HepG2 (cell line): Measurements from ENCODE around the gene FNDC10. TPM values are rescaled to one million over a fixed set of nuclear protein-coding genes. Genes with fewer than 3 reads are reported as not detected.

Source experiments
- GPN1 ChIP-seq: sonication (generic); formaldehyde crosslinking; IDR thresholded peaks from 2 replicates; pipeline ENCODE4 v1.5.1; 2020; ENCODE audit warnings: missing genetic modification reagents, borderline replicate concordance
- NCOA5 ChIP-seq: sonication (generic); formaldehyde crosslinking; IDR thresholded peaks from 2 replicates; pipeline ENCODE4 v1.4.0; 2020; ENCODE audit warnings: missing genetic modification reagents
- PHF20 ChIP-seq: sonication (generic); formaldehyde crosslinking; IDR thresholded peaks from 2 replicates; pipeline ENCODE4 v1.5.0; 2020; ENCODE audit warnings: mild to moderate bottlenecking, missing genetic modification reagents
- SRSF4 ChIP-seq: fragments of 200-400 bp; formaldehyde crosslinking; IDR thresholded peaks from one replicate; pipeline ENCODE4 v1.6.1; 2018; ENCODE audit warnings: mild to moderate bottlenecking, low read depth, low read length, moderate library complexity; ENCODE audit not compliant: poor library complexity, severe bottlenecking
- YEATS2 ChIP-seq: sonication (generic); formaldehyde crosslinking; IDR thresholded peaks from 2 replicates; pipeline ENCODE4 v1.4.0; 2020; ENCODE audit warnings: missing genetic modification reagents, borderline replicate concordance
- ZBTB21 ChIP-seq: sonication (generic); formaldehyde crosslinking; IDR thresholded peaks from 2 replicates; pipeline ENCODE4 v1.4.0; 2020; ENCODE audit warnings: missing genetic modification reagents
- ZFP41 ChIP-seq: sonication (generic); formaldehyde crosslinking; IDR thresholded peaks from 2 replicates; pipeline ENCODE4 v1.4.0; 2020; ENCODE audit warnings: mild to moderate bottlenecking, missing genetic modification reagents, borderline replicate concordance
- ZNF20 ChIP-seq: sonication (generic); formaldehyde crosslinking; IDR thresholded peaks from 2 replicates; pipeline ENCODE4 v1.4.0; 2020; ENCODE audit warnings: mild to moderate bottlenecking, moderate library complexity, missing genetic modification reagents
- ZNF296 ChIP-seq: sonication (generic); formaldehyde crosslinking; conservative IDR thresholded peaks from 2 replicates; pipeline ENCODE4 v1.5.0; 2020; ENCODE audit warnings: mild to moderate bottlenecking, missing genetic modification reagents
- ZNF326 ChIP-seq: sonication (generic); formaldehyde crosslinking; IDR thresholded peaks from 2 replicates; pipeline ENCODE4 v1.4.0; 2020; ENCODE audit warnings: missing genetic modification reagents, borderline replicate concordance
- ZNF549 ChIP-seq: sonication (generic); formaldehyde crosslinking; IDR thresholded peaks from 2 replicates; pipeline ENCODE4 v1.5.0; 2020; ENCODE audit warnings: missing genetic modification reagents
- polyA plus RNA-seq, 8 experiments: library from polyadenylated mRNA; depleted of rRNA in 3 of 8; stranded (reverse) in 7 of 8; unstranded in 1 of 8; fragments of >200 nt; fragmentation: Illumina TruSeq in 4 of 8; extraction: Trizol in 4 of 8; gene quantifications; 2 replicates each; pipeline versions ENCODE4 v1.2.1 to v1.2.3, GENCODE V29; 2011 to 2016; ENCODE audit warnings: low read depth in 4 of 8, missing spikeins in 1 of 8, mixed read lengths in 1 of 8; ENCODE audit not compliant: insufficient read depth in 1 of 8
- total RNA-seq, 5 experiments: library from RNA; depleted of rRNA; stranded (reverse); fragments of >200 nt; fragmentation: Illumina TruSeq; extraction: Trizol; gene quantifications; 2 replicates each; pipeline ENCODE4 v1.2.3, GENCODE V29; 2016; ENCODE audit warnings: low read depth in 1 of 5
- TF ChIP-seq, protein P1 (sequence below): sonication (generic); formaldehyde crosslinking; IDR thresholded peaks from 2 replicates; pipeline ENCODE4 v1.9.0; 2022; ENCODE audit warnings: low read depth, missing genetic modification reagents
- TF ChIP-seq, protein P2 (sequence below): sonication (generic); formaldehyde crosslinking; IDR thresholded peaks from 2 replicates; pipeline ENCODE4 v1.5.0; 2020; ENCODE audit warnings: missing genetic modification reagents, mild to moderate bottlenecking, borderline replicate concordance
- TF ChIP-seq, protein P3 (sequence below): sonication (generic); formaldehyde crosslinking; IDR thresholded peaks from 2 replicates; pipeline ENCODE4 v1.5.0; 2020; ENCODE audit warnings: missing genetic modification reagents
- TF ChIP-seq, protein P4 (sequence below): IDR thresholded peaks from 2 replicates; pipeline ENCODE4 v1.6.1; 2012; ENCODE audit warnings: low read length, improper control_type of control experiment
- TF ChIP-seq, protein P5 (sequence below): sonication (generic); formaldehyde crosslinking; IDR thresholded peaks from 2 replicates; pipeline ENCODE4 v1.8.0; 2022; ENCODE audit warnings: mild to moderate bottlenecking, missing genetic modification reagents; ENCODE audit not compliant: insufficient replicate concordance
- TF ChIP-seq, protein P6 (sequence below): sonication (generic); formaldehyde crosslinking; conservative IDR thresholded peaks from 2 replicates; pipeline ENCODE4 v1.4.0; 2020; ENCODE audit warnings: missing genetic modification reagents

FNDC10 gene
- total and polyA plus RNA-seq, 2 of the 13 experiments (the other 11 are each of a cell fraction or from before 2014, with no cell fraction given), result 2.2 to 2.5 TPM

DNA sequence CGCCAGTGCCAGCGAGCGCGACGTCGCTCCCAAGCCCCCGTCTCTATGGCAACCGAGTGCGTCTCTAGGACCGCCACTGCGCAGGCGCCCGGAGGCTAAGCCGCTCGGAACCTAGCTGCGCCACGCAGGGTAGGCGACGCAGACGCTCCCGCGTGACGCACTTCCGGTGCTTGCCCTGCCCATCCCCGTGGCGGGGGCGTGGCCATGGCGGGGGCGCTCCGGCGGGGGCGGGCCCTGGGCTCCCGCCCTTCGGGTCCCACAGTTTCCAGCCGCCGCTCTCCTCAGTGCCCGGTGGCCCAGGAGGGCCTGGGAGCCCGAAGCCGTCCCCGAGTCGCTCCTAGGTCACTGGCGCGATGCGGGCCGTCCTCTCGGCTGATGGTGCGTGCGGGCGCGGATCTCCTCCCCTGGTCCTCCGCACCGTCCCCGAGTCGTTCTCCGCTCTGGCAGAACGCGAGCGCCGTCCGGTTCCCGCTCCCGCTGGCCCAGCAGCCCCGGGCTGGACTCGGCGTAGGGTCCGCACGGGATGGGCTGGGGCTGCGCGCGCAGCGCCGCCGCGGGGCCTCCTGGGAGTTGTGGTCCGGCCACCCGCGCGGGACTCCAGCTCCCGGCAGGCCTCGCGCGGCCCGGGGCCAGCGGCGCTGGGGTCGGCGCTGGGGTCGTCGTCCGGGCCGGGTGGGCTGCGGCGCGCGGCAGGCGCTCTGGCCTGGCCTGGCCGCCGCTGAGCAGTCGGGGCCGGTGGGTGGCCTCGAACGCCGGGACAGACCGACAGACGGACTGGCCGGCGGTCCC is 15.5 kb upstream of the FNDC10 start, which contains the start of gene MIB2 (continued):
- peak; percentile 81 for TF ChIP-seq YEATS2
- TF ChIP-seq, protein P1, sequence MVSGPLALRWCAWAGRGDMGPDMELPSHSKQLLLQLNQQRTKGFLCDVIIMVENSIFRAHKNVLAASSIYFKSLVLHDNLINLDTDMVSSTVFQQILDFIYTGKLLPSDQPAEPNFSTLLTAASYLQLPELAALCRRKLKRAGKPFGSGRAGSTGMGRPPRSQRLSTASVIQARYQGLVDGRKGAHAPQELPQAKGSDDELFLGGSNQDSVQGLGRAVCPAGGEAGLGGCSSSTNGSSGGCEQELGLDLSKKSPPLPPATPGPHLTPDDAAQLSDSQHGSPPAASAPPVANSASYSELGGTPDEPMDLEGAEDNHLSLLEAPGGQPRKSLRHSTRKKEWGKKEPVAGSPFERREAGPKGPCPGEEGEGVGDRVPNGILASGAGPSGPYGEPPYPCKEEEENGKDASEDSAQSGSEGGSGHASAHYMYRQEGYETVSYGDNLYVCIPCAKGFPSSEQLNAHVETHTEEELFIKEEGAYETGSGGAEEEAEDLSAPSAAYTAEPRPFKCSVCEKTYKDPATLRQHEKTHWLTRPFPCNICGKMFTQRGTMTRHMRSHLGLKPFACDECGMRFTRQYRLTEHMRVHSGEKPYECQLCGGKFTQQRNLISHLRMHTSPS (CRISPR knock-in tag), result peak; percentile 14
- no peak for TF ChIP-seq ZNF549 (CRISPR knock-in tag)
- TF ChIP-seq, protein P2, sequence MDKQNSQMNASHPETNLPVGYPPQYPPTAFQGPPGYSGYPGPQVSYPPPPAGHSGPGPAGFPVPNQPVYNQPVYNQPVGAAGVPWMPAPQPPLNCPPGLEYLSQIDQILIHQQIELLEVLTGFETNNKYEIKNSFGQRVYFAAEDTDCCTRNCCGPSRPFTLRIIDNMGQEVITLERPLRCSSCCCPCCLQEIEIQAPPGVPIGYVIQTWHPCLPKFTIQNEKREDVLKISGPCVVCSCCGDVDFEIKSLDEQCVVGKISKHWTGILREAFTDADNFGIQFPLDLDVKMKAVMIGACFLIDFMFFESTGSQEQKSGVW (CRISPR knock-in tag), result no peak
- TF ChIP-seq GPN1 (CRISPR knock-in tag), result no peak
- TF ChIP-seq ZBTB21 (CRISPR knock-in tag), result peak; percentile 95
- TF ChIP-seq, protein P3, sequence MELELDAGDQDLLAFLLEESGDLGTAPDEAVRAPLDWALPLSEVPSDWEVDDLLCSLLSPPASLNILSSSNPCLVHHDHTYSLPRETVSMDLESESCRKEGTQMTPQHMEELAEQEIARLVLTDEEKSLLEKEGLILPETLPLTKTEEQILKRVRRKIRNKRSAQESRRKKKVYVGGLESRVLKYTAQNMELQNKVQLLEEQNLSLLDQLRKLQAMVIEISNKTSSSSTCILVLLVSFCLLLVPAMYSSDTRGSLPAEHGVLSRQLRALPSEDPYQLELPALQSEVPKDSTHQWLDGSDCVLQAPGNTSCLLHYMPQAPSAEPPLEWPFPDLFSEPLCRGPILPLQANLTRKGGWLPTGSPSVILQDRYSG, result peak; percentile 43; the same call in 1 of the 2 replicates
- TF ChIP-seq ZNF296, result no peak
- peak; percentile 78 for TF ChIP-seq PHF20 (CRISPR knock-in tag)
- no peak for TF ChIP-seq NCOA5 (CRISPR knock-in tag)
- TF ChIP-seq, protein P4, sequence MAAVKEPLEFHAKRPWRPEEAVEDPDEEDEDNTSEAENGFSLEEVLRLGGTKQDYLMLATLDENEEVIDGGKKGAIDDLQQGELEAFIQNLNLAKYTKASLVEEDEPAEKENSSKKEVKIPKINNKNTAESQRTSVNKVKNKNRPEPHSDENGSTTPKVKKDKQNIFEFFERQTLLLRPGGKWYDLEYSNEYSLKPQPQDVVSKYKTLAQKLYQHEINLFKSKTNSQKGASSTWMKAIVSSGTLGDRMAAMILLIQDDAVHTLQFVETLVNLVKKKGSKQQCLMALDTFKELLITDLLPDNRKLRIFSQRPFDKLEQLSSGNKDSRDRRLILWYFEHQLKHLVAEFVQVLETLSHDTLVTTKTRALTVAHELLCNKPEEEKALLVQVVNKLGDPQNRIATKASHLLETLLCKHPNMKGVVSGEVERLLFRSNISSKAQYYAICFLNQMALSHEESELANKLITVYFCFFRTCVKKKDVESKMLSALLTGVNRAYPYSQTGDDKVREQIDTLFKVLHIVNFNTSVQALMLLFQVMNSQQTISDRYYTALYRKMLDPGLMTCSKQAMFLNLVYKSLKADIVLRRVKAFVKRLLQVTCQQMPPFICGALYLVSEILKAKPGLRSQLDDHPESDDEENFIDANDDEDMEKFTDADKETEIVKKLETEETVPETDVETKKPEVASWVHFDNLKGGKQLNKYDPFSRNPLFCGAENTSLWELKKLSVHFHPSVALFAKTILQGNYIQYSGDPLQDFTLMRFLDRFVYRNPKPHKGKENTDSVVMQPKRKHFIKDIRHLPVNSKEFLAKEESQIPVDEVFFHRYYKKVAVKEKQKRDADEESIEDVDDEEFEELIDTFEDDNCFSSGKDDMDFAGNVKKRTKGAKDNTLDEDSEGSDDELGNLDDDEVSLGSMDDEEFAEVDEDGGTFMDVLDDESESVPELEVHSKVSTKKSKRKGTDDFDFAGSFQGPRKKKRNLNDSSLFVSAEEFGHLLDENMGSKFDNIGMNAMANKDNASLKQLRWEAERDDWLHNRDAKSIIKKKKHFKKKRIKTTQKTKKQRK, result no peak
- TF ChIP-seq ZFP41, result peak; percentile 67; the same call in 1 of the 2 replicates
- TF ChIP-seq SRSF4, result no peak
- TF ChIP-seq, protein P5, sequence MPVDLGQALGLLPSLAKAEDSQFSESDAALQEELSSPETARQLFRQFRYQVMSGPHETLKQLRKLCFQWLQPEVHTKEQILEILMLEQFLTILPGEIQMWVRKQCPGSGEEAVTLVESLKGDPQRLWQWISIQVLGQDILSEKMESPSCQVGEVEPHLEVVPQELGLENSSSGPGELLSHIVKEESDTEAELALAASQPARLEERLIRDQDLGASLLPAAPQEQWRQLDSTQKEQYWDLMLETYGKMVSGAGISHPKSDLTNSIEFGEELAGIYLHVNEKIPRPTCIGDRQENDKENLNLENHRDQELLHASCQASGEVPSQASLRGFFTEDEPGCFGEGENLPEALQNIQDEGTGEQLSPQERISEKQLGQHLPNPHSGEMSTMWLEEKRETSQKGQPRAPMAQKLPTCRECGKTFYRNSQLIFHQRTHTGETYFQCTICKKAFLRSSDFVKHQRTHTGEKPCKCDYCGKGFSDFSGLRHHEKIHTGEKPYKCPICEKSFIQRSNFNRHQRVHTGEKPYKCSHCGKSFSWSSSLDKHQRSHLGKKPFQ (CRISPR knock-in tag), result no peak
- TF ChIP-seq, protein P6, sequence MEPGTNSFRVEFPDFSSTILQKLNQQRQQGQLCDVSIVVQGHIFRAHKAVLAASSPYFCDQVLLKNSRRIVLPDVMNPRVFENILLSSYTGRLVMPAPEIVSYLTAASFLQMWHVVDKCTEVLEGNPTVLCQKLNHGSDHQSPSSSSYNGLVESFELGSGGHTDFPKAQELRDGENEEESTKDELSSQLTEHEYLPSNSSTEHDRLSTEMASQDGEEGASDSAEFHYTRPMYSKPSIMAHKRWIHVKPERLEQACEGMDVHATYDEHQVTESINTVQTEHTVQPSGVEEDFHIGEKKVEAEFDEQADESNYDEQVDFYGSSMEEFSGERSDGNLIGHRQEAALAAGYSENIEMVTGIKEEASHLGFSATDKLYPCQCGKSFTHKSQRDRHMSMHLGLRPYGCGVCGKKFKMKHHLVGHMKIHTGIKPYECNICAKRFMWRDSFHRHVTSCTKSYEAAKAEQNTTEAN (CRISPR knock-in tag), result no peak
- TF ChIP-seq ZNF20 (CRISPR knock-in tag), result no peak
- no peak for TF ChIP-seq ZNF326
